Upper lobe of right lung (tissue), 1 donor: ENCODE measurements around the gene PLBD2. TPM values are rescaled to one million over a fixed set of nuclear protein-coding genes. Genes with fewer than 3 reads are reported as not detected.

Source experiments
- ATAC-seq: fragments of 200-7000 bp; cut with Tn5 transposase; one replicate; pipeline ENCODE4 v1.9.1; 2020; ENCODE audit warnings: mild to moderate bottlenecking, moderate library complexity
- DNase-seq: peaks from one replicate; pipeline ENCODE4 v3.0.0-alpha.2; 2020
- H3K27ac ChIP-seq: fragments of 200-600 bp; one replicate; pipeline ENCODE4 v1.8.0; 2022
- H3K27me3 ChIP-seq: fragments of 200-600 bp; one replicate; pipeline ENCODE4 v1.8.0; 2022; ENCODE audit warnings: mild to moderate bottlenecking
- H3K36me3 ChIP-seq: fragments of 200-600 bp; one replicate; pipeline ENCODE4 v1.8.0; 2022
- H3K4me1 ChIP-seq: fragments of 200-600 bp; one replicate; pipeline ENCODE4 v1.8.0; 2022
- H3K4me3 ChIP-seq: fragments of 200-600 bp; one replicate; pipeline ENCODE4 v1.8.0; 2022; ENCODE audit warnings: mild to moderate bottlenecking
- H3K9me3 ChIP-seq: fragments of 200-600 bp; one replicate; pipeline ENCODE4 v1.8.0; 2022
- intact Hi-C: fragments of 100-400 bp; cut with DNase I; formaldehyde crosslinking; loops from one replicate; pipeline ENCODE4 v1.11.0; 2022
- total RNA-seq: library from RNA; stranded (reverse); fragmentation: NEBNext Ultra II Directional; extraction: Animal tissue kit (Norgen Biotek cat#: 25700); gene quantifications from one replicate; pipeline ENCODE4 v1.2.1, GENCODE V29; 2021
- TF ChIP-seq, protein P1 (sequence below): fragments of 200-600 bp; IDR thresholded peaks from one replicate; pipeline ENCODE4 v1.8.0; 2022; ENCODE audit warnings: antibody characterized with exemption
- donor health status: DM: no; HTN: yes; CAD: no; lungs with severe emphysema.

The PLBD2 gene
- total RNA-seq, 1 donor from 2014 or later: 41.0 TPM

DNA sequence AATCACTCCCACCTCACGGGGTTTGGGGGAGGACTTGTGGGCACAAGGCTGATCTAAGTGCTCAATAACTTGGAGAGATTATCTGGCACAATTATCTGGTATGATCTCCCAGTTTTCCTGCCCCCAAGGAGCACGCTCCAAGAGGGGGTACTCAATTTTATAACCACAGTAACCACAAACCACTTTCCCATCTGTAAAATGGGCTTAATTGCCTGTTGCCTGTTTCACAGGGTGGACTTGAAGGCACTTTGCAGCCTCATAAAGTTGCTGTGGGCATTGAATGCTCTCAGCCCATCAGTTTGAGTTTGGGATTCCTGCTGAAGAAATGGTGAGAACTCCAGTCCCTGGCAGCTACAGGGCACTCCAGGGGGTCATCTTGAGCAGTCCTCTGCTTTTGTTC, 27.9 kb upstream of the PLBD2 start:
- ATAC-seq (no peak), DNase-seq (no peak)
- Histone ChIP-seq H3K4me1 (peaks cover 35% of the 10 kb centered on the region), H3K27ac (no peak overlapping the region), H3K9me3 (no peaks in the 10 kb centered on the region), H3K4me3 (no peak overlapping the region), H3K36me3 (peaks cover 29% of the 10 kb centered on the region), H3K27me3 (no peaks in the 10 kb centered on the region)
- TF ChIP-seq, protein P1, sequence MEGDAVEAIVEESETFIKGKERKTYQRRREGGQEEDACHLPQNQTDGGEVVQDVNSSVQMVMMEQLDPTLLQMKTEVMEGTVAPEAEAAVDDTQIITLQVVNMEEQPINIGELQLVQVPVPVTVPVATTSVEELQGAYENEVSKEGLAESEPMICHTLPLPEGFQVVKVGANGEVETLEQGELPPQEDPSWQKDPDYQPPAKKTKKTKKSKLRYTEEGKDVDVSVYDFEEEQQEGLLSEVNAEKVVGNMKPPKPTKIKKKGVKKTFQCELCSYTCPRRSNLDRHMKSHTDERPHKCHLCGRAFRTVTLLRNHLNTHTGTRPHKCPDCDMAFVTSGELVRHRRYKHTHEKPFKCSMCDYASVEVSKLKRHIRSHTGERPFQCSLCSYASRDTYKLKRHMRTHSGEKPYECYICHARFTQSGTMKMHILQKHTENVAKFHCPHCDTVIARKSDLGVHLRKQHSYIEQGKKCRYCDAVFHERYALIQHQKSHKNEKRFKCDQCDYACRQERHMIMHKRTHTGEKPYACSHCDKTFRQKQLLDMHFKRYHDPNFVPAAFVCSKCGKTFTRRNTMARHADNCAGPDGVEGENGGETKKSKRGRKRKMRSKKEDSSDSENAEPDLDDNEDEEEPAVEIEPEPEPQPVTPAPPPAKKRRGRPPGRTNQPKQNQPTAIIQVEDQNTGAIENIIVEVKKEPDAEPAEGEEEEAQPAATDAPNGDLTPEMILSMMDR: no peak
- intact Hi-C loops: no loop called here

DNA sequence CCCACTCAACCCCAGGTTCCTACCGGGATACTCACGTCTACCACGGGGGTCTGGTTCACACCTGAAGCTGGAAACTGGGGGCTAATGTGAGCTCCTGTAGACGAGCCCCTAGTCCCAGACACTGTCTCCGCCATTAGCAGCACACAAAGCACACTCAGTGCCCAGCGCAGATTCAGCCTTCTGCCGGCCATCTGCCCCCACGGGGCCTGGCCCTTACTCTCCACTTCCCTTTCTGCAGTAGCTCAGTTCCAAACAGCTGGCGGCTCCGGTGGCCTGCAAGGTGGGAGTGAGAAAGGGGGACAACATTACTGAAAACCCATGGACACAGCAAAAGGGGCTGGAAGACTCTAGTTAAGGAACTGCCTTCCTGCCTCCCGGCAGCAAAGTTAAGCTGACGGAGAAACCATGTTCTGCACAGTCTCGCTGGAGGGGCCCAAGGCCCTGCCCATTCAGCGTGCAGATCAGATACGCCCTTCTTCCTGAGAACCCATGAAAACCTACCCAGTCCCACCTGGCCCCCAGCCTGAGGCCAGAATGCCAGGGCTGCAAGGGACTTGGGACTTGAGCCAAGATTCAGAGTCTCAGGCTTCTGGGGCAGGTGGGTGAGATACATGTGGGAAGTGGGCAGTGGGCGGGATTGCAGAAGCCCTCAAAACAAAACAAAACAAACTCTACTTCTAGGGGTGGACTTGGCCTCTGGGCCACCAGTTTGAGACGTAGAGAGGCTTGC, 25.5 kb upstream of the PLBD2 start:
- H3K4me3 ChIP-seq: peak overlapping the region; percentile 96

DNA sequence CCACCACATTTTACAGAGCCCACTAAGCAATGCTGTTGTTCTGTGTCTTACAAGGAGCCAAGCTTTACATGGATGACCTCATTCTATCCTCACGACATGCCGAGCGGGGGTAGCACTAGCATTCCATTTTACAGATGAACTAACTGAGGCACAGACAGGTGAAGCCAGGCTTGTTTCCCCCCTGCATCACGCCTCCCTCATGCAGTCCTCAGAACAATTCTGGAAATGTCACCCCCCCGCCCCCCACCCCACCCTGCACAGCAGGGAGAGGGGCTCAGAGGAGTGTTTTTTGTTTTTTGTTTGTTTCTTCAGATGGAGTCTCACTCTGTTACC, 25.0 kb upstream of the PLBD2 start:
- no peaks in the 10 kb centered on the region for H3K27me3 ChIP-seq
- DNase-seq (no peak), ATAC-seq (no peak)
- no peak overlapping the region for H3K27ac ChIP-seq
- peak overlapping the region; percentile 96 for H3K4me3 ChIP-seq
- no peaks in the 10 kb centered on the region for H3K9me3 ChIP-seq
- H3K4me1 ChIP-seq: peaks cover 28% of the 10 kb centered on the region
- intact Hi-C loops: no loop called here
- H3K36me3 ChIP-seq: peaks cover 29% of the 10 kb centered on the region
- TF ChIP-seq, protein P1: no peak

More for the DNA sequence above, 25.5 kb upstream of the PLBD2 start:
- intact Hi-C loops: no loop called here
- DNase-seq: no peak
- no peak for ATAC-seq
- Histone ChIP-seq H3K4me1 (peaks cover 28% of the 10 kb centered on the region), H3K27me3 (no peaks in the 10 kb centered on the region), H3K36me3 (peaks cover 29% of the 10 kb centered on the region), H3K27ac (no peak overlapping the region), H3K9me3 (no peaks in the 10 kb centered on the region)
- TF ChIP-seq, protein P1: no peak

DNA sequence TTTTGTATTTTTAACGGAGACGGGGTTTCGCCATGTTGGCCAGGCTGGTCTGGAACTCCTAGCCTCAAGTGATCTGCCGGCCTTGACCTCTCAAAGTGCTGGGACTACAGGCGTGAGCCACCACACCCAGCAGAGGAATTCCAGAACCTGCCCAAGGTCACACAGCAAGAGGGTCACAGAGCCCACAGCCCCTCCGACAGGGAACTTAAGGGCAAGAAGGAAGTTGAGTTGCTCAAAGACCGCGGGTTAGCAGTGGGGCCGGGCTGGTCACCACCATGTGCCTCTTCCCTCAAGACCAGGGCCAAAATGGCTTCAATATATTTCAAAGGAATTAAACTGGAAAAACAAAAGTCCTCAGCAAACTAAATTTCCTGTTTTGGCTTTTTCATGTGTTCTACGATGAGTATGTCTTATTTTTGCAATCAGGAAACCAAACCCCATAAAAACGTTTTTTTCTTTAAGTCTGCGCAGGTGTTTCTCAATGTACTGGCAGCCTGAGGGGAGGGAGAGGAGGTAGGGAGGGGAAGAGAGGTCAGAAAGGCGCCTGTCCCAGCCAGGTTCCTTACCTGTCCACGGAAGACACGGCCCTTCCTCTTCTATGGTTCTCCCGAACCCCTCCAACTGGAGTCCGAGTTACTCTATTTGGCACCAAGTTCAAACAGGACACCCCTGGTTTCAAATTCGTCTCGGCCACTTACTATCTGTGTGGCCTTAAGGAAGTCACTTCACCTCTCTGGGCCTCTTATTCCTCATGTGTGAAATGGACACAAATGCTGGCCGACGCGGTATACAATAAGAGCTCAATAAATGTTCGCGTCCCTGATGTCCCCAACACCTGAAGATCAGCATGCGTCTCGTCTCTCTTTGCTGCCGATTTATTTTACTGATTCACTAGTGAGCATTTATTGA, 24.3 kb upstream of the PLBD2 start:
- H3K9me3 ChIP-seq: no peaks in the 10 kb centered on the region
- H3K36me3 ChIP-seq: peaks cover 25% of the 10 kb centered on the region
- H3K27ac ChIP-seq: peak overlapping the region; percentile 84
- TF ChIP-seq, protein P1: no peak
- H3K4me1 ChIP-seq: peaks cover 26% of the 10 kb centered on the region
- DNase-seq (peak; percentile 73), ATAC-seq (peak; percentile 51)
- intact Hi-C loops: no loop called here
- H3K27me3 ChIP-seq: no peaks in the 10 kb centered on the region
- H3K4me3 ChIP-seq: peak overlapping the region; percentile 96

DNA sequence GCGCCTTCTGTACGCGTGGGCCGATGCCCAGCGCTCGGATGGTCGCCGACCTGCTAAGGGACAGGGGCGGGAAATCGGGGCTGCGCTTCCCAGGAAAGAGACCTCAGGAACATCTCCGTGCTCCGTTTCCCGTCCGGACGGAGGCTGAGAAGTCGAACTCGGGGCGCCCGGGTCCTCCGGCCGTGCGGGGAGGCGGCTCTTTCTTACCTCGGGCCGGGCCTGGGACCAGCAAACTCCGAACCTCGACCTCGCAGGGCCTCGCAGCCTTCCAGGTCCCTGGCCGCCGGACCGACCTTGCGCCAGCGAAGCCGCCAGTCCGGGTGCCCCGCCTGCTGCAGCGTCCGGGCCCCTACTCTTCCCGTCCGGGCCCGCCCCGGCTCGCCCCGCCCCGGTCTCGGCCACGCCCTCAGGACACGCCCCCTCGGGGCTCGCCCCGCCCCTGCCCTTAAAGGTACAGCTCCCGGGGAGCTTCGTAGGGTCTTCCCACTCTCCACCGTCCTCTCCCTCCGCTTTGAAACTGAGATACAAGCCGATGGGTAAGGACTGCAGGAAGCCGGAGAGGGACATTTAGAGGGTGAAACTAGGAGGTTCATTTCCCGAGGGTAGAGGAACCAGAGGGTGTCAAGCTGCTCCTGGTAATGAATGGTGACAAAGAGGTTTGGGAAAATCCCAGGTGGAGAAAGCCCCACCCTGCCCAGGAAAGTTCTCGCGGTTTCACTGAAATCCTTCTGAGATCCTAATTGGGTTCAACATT, 23.4 kb upstream of the PLBD2 start, which contains the start of gene SLC8B1:
Gene SLC8B1 (minus strand): TSS at position 324 of the 754 bp plus-strand sequence. CDS start 2,231 bp downstream, outside the sequence.
- Histone ChIP-seq H3K4me1 (peaks cover 19% of the 10 kb centered on the region), H3K27ac (peak within 1 kb of the TSS; percentile 84), H3K4me3 (peak within 1 kb of the TSS; percentile 96), H3K27me3 (no peaks in the 10 kb centered on the region), H3K36me3 (peaks cover 22% of the 10 kb centered on the region), H3K9me3 (no peaks in the 10 kb centered on the region)
- intact Hi-C loops: no loop called here
- DNase-seq (peak; percentile 95), ATAC-seq (peak; percentile 99)
- TF ChIP-seq, protein P1: no peak
